ENCODE data around the gene EMC7. TPM values are rescaled to one million over a fixed set of nuclear protein-coding genes. Genes with fewer than 3 reads are reported as not detected.

The EMC7 gene
- total RNA-seq, 1 experiment from 2014 or later = 55.6 TPM

- Histone ChIP-seq H4K20me1 (ENCODE audit: control insufficient read depth, insufficient read depth, insufficient read length) (no peaks in the 10 kb centered on the region), H3K4me2 (ENCODE audit: insufficient read depth, insufficient read length, low read length) (no peak overlapping the region), H2BK12ac (ENCODE audit: insufficient read length, low read depth, low read length) (no peak overlapping the region), H3K56ac (ENCODE audit: insufficient read length, low read depth, low read length) (no peak overlapping the region), H3K9ac (ENCODE audit: extremely low read depth, insufficient read length, low read length) (no peak overlapping the region), H2AK5ac (ENCODE audit: insufficient read length, low read length) (no peak overlapping the region), H4K8ac (replicated peaks; ENCODE audit: insufficient read length, low read depth, low read length) (no peak overlapping the region), H2BK20ac (ENCODE audit: low read depth, low read length, poor library complexity, severe bottlenecking) (no peak overlapping the region), H4K5ac (ENCODE audit: insufficient read length, low read depth, low read length) (no peak overlapping the region), H3K4me1 (ENCODE audit: insufficient read depth, low read length) (no peaks in the 10 kb centered on the region), H2BK15ac (ENCODE audit: low read depth, low read length) (no peak overlapping the region), H3K4ac (ENCODE audit: low read depth, low read length) (no peak overlapping the region), H3K79me2 (ENCODE audit: insufficient read depth, low read length) (no peaks in the 10 kb centered on the region), H3K27ac (ENCODE audit: insufficient read length, low read depth, low read length) (no peak overlapping the region), H3T11ph (ENCODE audit: low read length) (no peak overlapping the region), H3K9me3 (ENCODE audit: control insufficient read depth, low read depth, low read length) (no peaks in the 10 kb centered on the region), H2BK5ac (ENCODE audit: insufficient read length, low read length) (no peak overlapping the region), H3K27me3 (ENCODE audit: insufficient read depth, low read length) (no peaks in the 10 kb centered on the region), H2BK120ac (ENCODE audit: low read depth, low read length, poor library complexity, severe bottlenecking) (no peak overlapping the region), H4K91ac (ENCODE audit: insufficient read length, low read depth, low read length) (no peak overlapping the region), H3K23me2 (ENCODE audit: insufficient read length, low read depth, low read length, poor library complexity, severe bottlenecking) (no peaks in the 10 kb centered on the region), H3K18ac (ENCODE audit: insufficient read length, low read depth, low read length) (no peak overlapping the region), H2AFZ (ENCODE audit: low read length) (no peak overlapping the region), H3K14ac (ENCODE audit: insufficient read depth, low read length) (no peak overlapping the region), H3K79me1 (ENCODE audit: insufficient read depth, low read depth, low read length, poor library complexity, severe bottlenecking) (no peaks in the 10 kb centered on the region), H3K23ac (ENCODE audit: insufficient read length, low read depth, low read length) (no peak overlapping the region)
- WGBS (ENCODE audit: extremely low coverage, insufficient read length, low lambda C conversion rate) = no CpG with 5 or more reads among the region's 5 CpGs
- TF ChIP-seq, protein P1, sequence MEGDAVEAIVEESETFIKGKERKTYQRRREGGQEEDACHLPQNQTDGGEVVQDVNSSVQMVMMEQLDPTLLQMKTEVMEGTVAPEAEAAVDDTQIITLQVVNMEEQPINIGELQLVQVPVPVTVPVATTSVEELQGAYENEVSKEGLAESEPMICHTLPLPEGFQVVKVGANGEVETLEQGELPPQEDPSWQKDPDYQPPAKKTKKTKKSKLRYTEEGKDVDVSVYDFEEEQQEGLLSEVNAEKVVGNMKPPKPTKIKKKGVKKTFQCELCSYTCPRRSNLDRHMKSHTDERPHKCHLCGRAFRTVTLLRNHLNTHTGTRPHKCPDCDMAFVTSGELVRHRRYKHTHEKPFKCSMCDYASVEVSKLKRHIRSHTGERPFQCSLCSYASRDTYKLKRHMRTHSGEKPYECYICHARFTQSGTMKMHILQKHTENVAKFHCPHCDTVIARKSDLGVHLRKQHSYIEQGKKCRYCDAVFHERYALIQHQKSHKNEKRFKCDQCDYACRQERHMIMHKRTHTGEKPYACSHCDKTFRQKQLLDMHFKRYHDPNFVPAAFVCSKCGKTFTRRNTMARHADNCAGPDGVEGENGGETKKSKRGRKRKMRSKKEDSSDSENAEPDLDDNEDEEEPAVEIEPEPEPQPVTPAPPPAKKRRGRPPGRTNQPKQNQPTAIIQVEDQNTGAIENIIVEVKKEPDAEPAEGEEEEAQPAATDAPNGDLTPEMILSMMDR (conservative IDR thresholded peaks at IDR 0.05) = no peak
- 0 out of 2 replicates have a peak, but pooled peaks cover 2% of the 10 kb centered on the region for H3K27me3 Mint-ChIP-seq (ENCODE audit: low read depth)
- H3K4me3 Mint-ChIP-seq = no peak overlapping the region
- no peak overlapping the region for H3K27ac Mint-ChIP-seq
- H3K9me3 Mint-ChIP-seq = peaks cover 5 to 6% of the 10 kb centered on the region in 2 experiments; a peak in 2 of 5 replicates
- H3K36me3 Mint-ChIP-seq (ENCODE audit: insufficient read depth in 1 of 3, low read depth in 3 of 3) = no peaks in the 10 kb centered on the region
- H3K4me1 Mint-ChIP-seq = no peaks in the 10 kb centered on the region
- DNase-seq = no peak
Measured at GRCh38 chr15:34056911-34057310, 44.8 kb downstream of the EMC7 start.

Measured in H9 (cell line).